Skeletal muscle tissue (tissue), 5 donors: ENCODE data around the gene ST13. TPM values are rescaled to one million over a fixed set of nuclear protein-coding genes. Genes with fewer than 3 reads are reported as not detected.
"Not testable (repeated sequence)": the region's sequence is repeated elsewhere in the genome, so short reads cannot be mapped to it uniquely, and the experiment has no call there.

Experiments
- H3K27ac ChIP-seq: one replicate; pipeline ENCODE4 v1.7.0; 2013; ENCODE audit warnings: mild to moderate bottlenecking, low read depth, low read length, inconsistent platforms
- H3K27me3 ChIP-seq, 3 donors: one replicate each; pipeline ENCODE4 v1.7.0; 2013; ENCODE audit warnings: low read length in 3 of 3; ENCODE audit not compliant: control insufficient read depth in 3 of 3, insufficient read depth in 3 of 3
- H3K36me3 ChIP-seq, 3 donors: one replicate each; pipeline ENCODE4 v1.7.0; 2013; ENCODE audit warnings: low read length in 3 of 3; ENCODE audit not compliant: control insufficient read depth in 3 of 3, insufficient read depth in 3 of 3
- H3K4me1 ChIP-seq, 3 donors: one replicate each; pipeline ENCODE4 v1.7.0; 2013; ENCODE audit warnings: low read length in 3 of 3, mild to moderate bottlenecking in 3 of 3; ENCODE audit not compliant: control insufficient read depth in 3 of 3, insufficient read depth in 3 of 3
- H3K4me3 ChIP-seq, 3 donors: one replicate each; pipeline ENCODE4 v1.7.0; 2013; ENCODE audit warnings: low read length in 3 of 3
- H3K9ac ChIP-seq, 3 donors: one replicate each; pipeline ENCODE4 v1.7.0; 2013; ENCODE audit warnings: low read length in 3 of 3, mild to moderate bottlenecking in 3 of 3, moderate library complexity in 2 of 3, low read depth in 1 of 3
- H3K9me3 ChIP-seq, 3 donors: one replicate each; pipeline ENCODE4 v1.7.0; 2013; ENCODE audit warnings: low read length in 3 of 3; ENCODE audit not compliant: control insufficient read depth in 3 of 3
- small RNA-seq: library from RNA; depleted of rRNA; stranded (forward); fragments of <200 nt; gene quantifications from one replicate; pipeline ENCODE3, GENCODE V24; 2014
- total RNA-seq: library from RNA; depleted of rRNA; stranded (reverse); fragments of >200 nt; gene quantifications from one replicate; pipeline ENCODE4 v1.2.3, GENCODE V29; 2014
- donor health status: Osteomylitis.

The ST13 gene
- total RNA-seq, 1 donor from 2014 or later = 203 TPM

DNA sequence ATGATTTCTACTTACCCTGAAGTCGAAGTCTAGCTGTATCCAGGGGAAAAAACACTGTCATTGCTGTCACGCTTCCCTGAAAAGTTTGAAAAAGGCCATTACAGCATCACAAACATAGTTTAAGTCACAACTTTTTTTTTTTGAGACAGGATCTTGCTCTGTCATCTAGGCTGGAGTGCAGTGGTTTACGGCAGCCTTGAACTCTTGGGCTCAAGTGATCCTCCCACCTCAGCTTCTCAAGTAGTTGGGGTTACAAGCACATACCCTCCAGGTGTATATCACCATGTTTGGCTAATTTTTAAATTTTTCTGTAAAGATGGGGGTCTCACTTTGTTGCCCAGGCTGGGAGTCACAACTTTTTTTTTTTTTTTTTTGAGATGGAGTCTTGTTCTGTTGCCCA, 57.4 kb downstream of the ST13 start:
- peaks cover 0 to 5% (median 3%) of the 10 kb centered on the region in 3 donors for H3K36me3 ChIP-seq
- H3K4me1 ChIP-seq = no peaks in the 10 kb centered on the region
- H3K27ac ChIP-seq = no peak overlapping the region

DNA sequence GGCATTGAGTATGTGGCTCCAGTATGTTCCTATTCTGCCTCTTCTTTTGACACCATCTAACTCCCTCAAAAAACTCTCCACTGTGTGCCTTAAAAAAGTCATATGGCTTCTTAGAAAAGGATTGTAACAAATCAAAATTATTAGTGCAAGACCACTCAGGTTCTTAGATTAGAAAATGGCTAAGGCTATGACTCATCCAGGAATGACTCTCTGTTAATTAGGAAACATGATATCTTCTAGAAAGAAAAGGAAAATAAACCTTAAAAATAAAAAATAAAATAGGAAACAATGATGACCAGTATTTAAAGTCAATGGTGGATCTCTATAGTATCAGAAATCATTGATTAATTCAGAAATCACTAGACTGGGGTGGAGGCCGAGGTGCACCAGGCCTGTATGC, 59.0 kb downstream of the ST13 start:
- H3K27ac ChIP-seq = no peak overlapping the region

More for the DNA sequence above, 57.4 kb downstream of the ST13 start:
- no peak overlapping the region for H3K9ac ChIP-seq
- H3K27me3 ChIP-seq = no peaks in the 10 kb centered on the region
- no peak overlapping the region for H3K4me3 ChIP-seq
- no peaks in the 10 kb centered on the region for H3K9me3 ChIP-seq

GRCh38 chr22:40792451-40792850, 64.0 kb downstream of the ST13 start:
- Histone ChIP-seq H3K36me3 (peaks cover 3 to 19% (median 9%) of the 10 kb centered on the region in 3 donors), H3K4me3 (no peak overlapping the region), H3K4me1 (no peaks in the 10 kb centered on the region), H3K9ac (no peak overlapping the region), H3K27me3 (no peaks in the 10 kb centered on the region), H3K27ac (no peak overlapping the region), H3K9me3 (no peaks in the 10 kb centered on the region)

More for the DNA sequence above, 59.0 kb downstream of the ST13 start:
- Histone ChIP-seq H3K9me3 (no peaks in the 10 kb centered on the region), H3K27me3 (no peaks in the 10 kb centered on the region), H3K4me1 (no peaks in the 10 kb centered on the region), H3K9ac (no peak overlapping the region), H3K4me3 (no peak overlapping the region), H3K36me3 (peaks cover 0 to 7% (median 7%) of the 10 kb centered on the region in 3 donors)

DNA sequence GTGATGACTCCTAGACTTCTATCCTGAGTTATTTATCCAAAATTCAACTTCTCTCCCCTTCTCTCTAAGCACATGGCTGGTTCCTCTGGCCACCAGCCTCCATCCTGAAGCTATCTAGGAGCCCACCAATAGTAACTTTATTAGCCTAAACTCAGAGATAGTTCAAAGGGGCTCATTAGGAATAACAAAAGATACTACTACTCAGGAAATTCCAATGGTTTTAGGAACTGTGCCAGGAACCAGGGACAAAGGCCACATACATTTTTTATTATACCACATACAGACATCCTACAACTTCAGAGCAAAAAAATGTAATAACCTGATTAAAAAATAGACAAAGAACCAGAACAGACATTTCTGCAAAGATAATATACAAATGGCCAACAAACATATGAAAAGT, 65.2 kb downstream of the ST13 start:
- peaks cover 3 to 24% (median 13%) of the 10 kb centered on the region in 3 donors for H3K36me3 ChIP-seq
- H3K4me1 ChIP-seq = no peaks in the 10 kb centered on the region
- H3K9ac ChIP-seq = no peak overlapping the region
- no peak overlapping the region for H3K27ac ChIP-seq
- H3K27me3 ChIP-seq = no peaks in the 10 kb centered on the region
- no peaks in the 10 kb centered on the region for H3K9me3 ChIP-seq
- H3K4me3 ChIP-seq = no peak overlapping the region

DNA sequence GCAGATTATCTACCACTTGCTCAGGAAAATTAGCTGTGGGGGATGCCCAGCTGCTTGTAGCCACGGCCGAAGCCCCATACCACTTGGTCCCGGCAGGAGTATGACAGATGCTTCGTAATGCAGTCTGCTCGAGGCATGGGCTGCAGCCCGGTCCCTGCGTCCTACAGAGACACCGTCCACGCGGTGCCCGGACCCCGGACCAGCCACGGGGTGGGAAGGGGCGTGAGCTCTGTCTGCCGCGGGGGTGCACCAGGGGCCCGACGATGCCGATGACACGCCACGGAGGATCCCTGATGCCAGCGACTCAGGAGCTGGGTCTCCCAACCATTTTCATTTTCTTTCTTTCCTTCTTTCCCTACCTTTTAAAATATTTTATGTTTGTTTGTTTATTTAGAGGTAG, 67.3 kb downstream of the ST13 start:
- Histone ChIP-seq H3K36me3 (peaks cover 3 to 24% (median 21%) of the 10 kb centered on the region in 3 donors), H3K9ac (no peak overlapping the region), H3K4me3 (no peak overlapping the region), H3K4me1 (no peaks in the 10 kb centered on the region), H3K27ac (no peak overlapping the region), H3K9me3 (no peaks in the 10 kb centered on the region), H3K27me3 (no peaks in the 10 kb centered on the region)

- peaks cover 2 to 27% (median 18%) of the 10 kb centered on the region in 3 donors for H3K36me3 ChIP-seq
- H3K4me3 ChIP-seq = no peak overlapping the region
- no peaks in the 10 kb centered on the region for H3K4me1 ChIP-seq
- no peak overlapping the region for H3K9ac ChIP-seq
- no peaks in the 10 kb centered on the region for H3K27me3 ChIP-seq
- no peaks in the 10 kb centered on the region for H3K9me3 ChIP-seq
- H3K27ac ChIP-seq = no peak overlapping the region
Observed at GRCh38 chr22:40782521-40782920, 73.9 kb downstream of the ST13 start.

DNA sequence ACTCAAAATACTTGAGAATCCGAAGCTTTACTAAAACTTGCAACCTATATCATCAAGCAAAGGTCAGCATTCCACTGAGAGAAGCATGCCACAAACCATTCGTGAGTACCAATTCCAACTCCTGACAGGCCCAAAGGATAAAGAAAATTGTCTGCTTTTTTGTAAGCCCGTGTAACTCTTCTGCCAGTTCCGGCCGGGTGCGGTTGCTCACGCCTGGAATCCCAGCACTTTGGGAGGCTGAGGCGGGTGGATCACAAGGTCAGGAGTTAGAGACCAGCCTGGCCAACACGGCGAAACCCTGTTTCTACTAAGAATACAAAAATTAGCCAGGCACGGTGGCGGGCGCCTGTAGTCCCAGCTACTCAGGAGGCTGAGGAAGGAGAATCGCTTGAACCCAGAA, 74.7 kb downstream of the ST13 start:
- H3K27ac ChIP-seq, H3K9me3 ChIP-seq: not testable (repeated sequence)
- H3K36me3 ChIP-seq = peaks cover 7 to 27% (median 19%) of the 10 kb centered on the region in 3 donors

More for the DNA sequence above, 74.7 kb downstream of the ST13 start:
- H3K4me3 ChIP-seq, H3K9ac ChIP-seq, H3K4me1 ChIP-seq, H3K27me3 ChIP-seq: not testable (repeated sequence)

Small RNAs within 50 kb of the gene (small RNA-seq; reads per million reads assigned to genes)
- gene JTBP1 = not detected
- gene MIR4766 = not detected

Other genes with a start within 250 kb of the ST13 start
- gene MRTFA, start 219.9 kb downstream of the ST13 start, total RNA-seq = 25.6 TPM
- gene MCHR1, start 177.2 kb downstream of the ST13 start, total RNA-seq = 1.6 TPM
- gene SLC25A17, start 37.3 kb downstream of the ST13 start, total RNA-seq = 12.5 TPM
- gene XPNPEP3, start 509 bp upstream of the ST13 start, total RNA-seq = 8.9 TPM
- not detected for gene DNAJB7, start 5.5 kb upstream of the ST13 start, total RNA-seq
- gene RBX1, start 94.7 kb upstream of the ST13 start, total RNA-seq = 96.0 TPM
- 57.9 TPM for gene EP300, start 236.0 kb upstream of the ST13 start, total RNA-seq